HL-60 (cell line): Measurements from ENCODE around the gene CFAP65.
A peak's percentile ranks its signal among the peaks of the same experiment; 100 is the strongest.

Experiments
- DNase-seq, 2 experiments: peaks; one replicate each; pipeline ENCODE4 v3.0.0-alpha.2; 2010 to 2020; ENCODE audit warnings: low read depth in 1 of 2, low spot score in 1 of 2
- H3K27ac ChIP-seq: fragments of 250-450 bp; sonication (Bioruptor Pico); replicated peaks from 2 replicates; pipeline ENCODE4 v1.5.1; 2020; ENCODE audit warnings: mild to moderate bottlenecking, moderate library complexity
- H3K27me3 ChIP-seq: fragments of 250-450 bp; sonication (Bioruptor Pico); 2 replicates; pipeline ENCODE4 v1.5.1; 2021; ENCODE audit warnings: mild to moderate bottlenecking, moderate library complexity; ENCODE audit not compliant: insufficient read depth, poor library complexity, severe bottlenecking
- H3K4me3 ChIP-seq: replicated peaks from 2 replicates; pipeline ENCODE4 v1.5.1; 2011; ENCODE audit warnings: mild to moderate bottlenecking, control low read depth, low read length; ENCODE audit not compliant: insufficient read depth
- CTCF ChIP-seq: IDR thresholded peaks from one replicate; pipeline ENCODE4 v1.5.1; 2011; ENCODE audit warnings: low read length, control low read depth, inconsistent platforms; ENCODE audit not compliant: insufficient read depth
- GABPA ChIP-seq: IDR thresholded peaks from 2 replicates; pipeline ENCODE4 v1.6.1; 2012; ENCODE audit warnings: low read depth
- POLR2AphosphoS5 ChIP-seq: IDR thresholded peaks from 2 replicates; pipeline ENCODE4 v1.6.1; 2012; ENCODE audit warnings: low read depth
- REST ChIP-seq: IDR thresholded peaks from 2 replicates; pipeline ENCODE4 v1.6.1; 2012; ENCODE audit warnings: low read depth; ENCODE audit not compliant: insufficient replicate concordance
- SPI1 ChIP-seq: IDR thresholded peaks from 2 replicates; pipeline ENCODE4 v1.6.1; 2012; ENCODE audit warnings: low read depth, mild to moderate bottlenecking, borderline replicate concordance

CFAP65 gene

GRCh38 chr2:219054956-219055903 lies 13.9 kb upstream of the CFAP65 start:
- Histone ChIP-seq H3K27me3 (peaks cover 49% of the 10 kb centered on the region), H3K27ac (no peak overlapping the region), H3K4me3 (no peak overlapping the region)
- no peak for DNase-seq
- TF ChIP-seq SPI1 = no peak
- no peak for TF ChIP-seq POLR2AphosphoS5
- no peak for TF ChIP-seq GABPA
- no peak for TF ChIP-seq REST
- TF ChIP-seq CTCF = no peak

- Histone ChIP-seq H3K27ac (no peak overlapping the region), H3K27me3 (peaks cover 4% of the 10 kb centered on the region), H3K4me3 (no peak overlapping the region)
- no peak for DNase-seq
- TF ChIP-seq POLR2AphosphoS5 (no peak), GABPA (no peak), SPI1 (no peak), REST (no peak), CTCF (no peak)
Measured at GRCh38 chr2:219049282-219049681, 8.0 kb upstream of the CFAP65 start.

GRCh38 chr2:219045937-219046550 lies 4.7 kb upstream of the CFAP65 start:
- DNase-seq = peak in 1 of 2 experiments; percentile 15
- Histone ChIP-seq H3K4me3 (no peak overlapping the region), H3K27ac (no peak overlapping the region), H3K27me3 (peaks cover 10% of the 10 kb centered on the region)
- TF ChIP-seq SPI1 = no peak
- TF ChIP-seq POLR2AphosphoS5 = no peak
- peak; percentile 99 for TF ChIP-seq REST
- TF ChIP-seq CTCF = no peak
- TF ChIP-seq GABPA = no peak
